HG03457 (cell line): ENCODE measurements around the gene KRT2.

Experiments
- ATAC-seq: cut with Tn5 transposase; IDR thresholded peaks from one replicate; pipeline ENCODE4 v1.9.1; 2021; ENCODE audit warnings: moderate number of reproducible peaks; ENCODE audit not compliant: unreplicated experiment

KRT2 gene

GRCh38 chr12:52667509-52667908 lies 15.5 kb upstream of the KRT2 start:
- no peak for ATAC-seq

- ATAC-seq = no peak
Measured at GRCh38 chr12:52666471-52666870, 14.5 kb upstream of the KRT2 start.

- no peak for ATAC-seq
Measured at GRCh38 chr12:52663420-52663819, 11.4 kb upstream of the KRT2 start.

GRCh38 chr12:52662918-52663229 lies 10.9 kb upstream of the KRT2 start:
- no peak for ATAC-seq

- ATAC-seq = no peak
Measured at GRCh38 chr12:52662093-52662917, 10.3 kb upstream of the KRT2 start.

GRCh38 chr12:52661668-52662067 lies 9.7 kb upstream of the KRT2 start:
- ATAC-seq = no peak

GRCh38 chr12:52660934-52661499 lies 9.0 kb upstream of the KRT2 start:
- no peak for ATAC-seq

- no peak for ATAC-seq
Measured at GRCh38 chr12:52659951-52660350, 7.9 kb upstream of the KRT2 start.

GRCh38 chr12:52659395-52659794 lies 7.4 kb upstream of the KRT2 start:
- ATAC-seq = no peak

- ATAC-seq = no peak
Measured at GRCh38 chr12:52658196-52658595, 6.2 kb upstream of the KRT2 start.

GRCh38 chr12:52657250-52657902 lies 5.4 kb upstream of the KRT2 start:
- no peak for ATAC-seq

- ATAC-seq = no peak
Measured at GRCh38 chr12:52656616-52657015, 4.6 kb upstream of the KRT2 start.

- ATAC-seq = no peak
Measured at GRCh38 chr12:52655720-52656124, 3.7 kb upstream of the KRT2 start.

- no peak for ATAC-seq
Measured at GRCh38 chr12:52655251-52655650, 3.2 kb upstream of the KRT2 start.

- ATAC-seq = no peak
Measured at GRCh38 chr12:52650520-52651081, 1.4 kb downstream of the KRT2 start.

GRCh38 chr12:52649066-52649465 lies 2.9 kb downstream of the KRT2 start:
- ATAC-seq = no peak

GRCh38 chr12:52648012-52648550 lies 3.9 kb downstream of the KRT2 start:
- no peak for ATAC-seq

- no peak for ATAC-seq
Measured at GRCh38 chr12:52647601-52648000, 4.4 kb downstream of the KRT2 start.

GRCh38 chr12:52646613-52647012 lies 5.4 kb downstream of the KRT2 start:
- ATAC-seq = no peak

GRCh38 chr12:52645982-52646381 lies 6.0 kb downstream of the KRT2 start:
- ATAC-seq = no peak

GRCh38 chr12:52645120-52645761 lies 6.8 kb downstream of the KRT2 start:
- ATAC-seq = no peak
